ENCODE data around the gene ENTPD2. TPM values are rescaled to one million over a fixed set of nuclear protein-coding genes. Genes with fewer than 3 reads are reported as not detected.

The ENTPD2 gene
- total RNA-seq, 1 experiment from 2014 or later = 4.0 TPM

DNA sequence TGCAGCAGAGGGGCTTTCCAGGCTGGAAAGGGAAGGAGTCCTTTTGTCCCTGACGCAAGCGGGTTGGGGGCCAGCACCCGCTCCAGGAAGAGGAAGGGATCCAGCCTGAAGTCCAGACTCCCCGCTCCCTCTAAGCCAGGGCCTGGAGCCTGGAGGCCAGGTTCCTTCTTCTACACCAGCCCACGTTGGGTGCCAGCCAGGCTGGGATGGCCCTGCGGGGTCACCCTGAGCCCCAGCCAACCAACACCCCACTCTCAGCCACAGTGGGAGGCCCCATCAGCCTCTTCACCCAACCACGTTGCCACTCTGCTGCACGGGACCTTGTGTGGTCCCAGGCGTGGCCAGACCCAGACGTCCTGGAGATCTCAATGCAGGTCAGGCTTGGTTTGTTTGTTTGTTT, 21.0 kb downstream of the ENTPD2 start:
- Histone ChIP-seq H4K5ac (ENCODE audit: insufficient read length, low read depth, low read length) (no peak overlapping the region), H4K91ac (ENCODE audit: insufficient read length, low read depth, low read length) (no peak overlapping the region), H2BK120ac (ENCODE audit: low read depth, low read length, poor library complexity, severe bottlenecking) (no peak overlapping the region), H3K14ac (ENCODE audit: insufficient read depth, low read length) (no peak overlapping the region), H3K23me2 (ENCODE audit: insufficient read length, low read depth, low read length, poor library complexity, severe bottlenecking) (peaks cover 3% of the 10 kb centered on the region), H3K79me1 (ENCODE audit: insufficient read depth, low read depth, low read length, poor library complexity, severe bottlenecking) (no peaks in the 10 kb centered on the region), H3K56ac (ENCODE audit: insufficient read length, low read depth, low read length) (no peak overlapping the region), H2AK5ac (ENCODE audit: insufficient read length, low read length) (no peak overlapping the region), H3K9ac (ENCODE audit: extremely low read depth, insufficient read length, low read length) (no peak overlapping the region), H2BK12ac (ENCODE audit: insufficient read length, low read depth, low read length) (no peak overlapping the region), H3K27me3 (ENCODE audit: insufficient read depth, low read length) (no peaks in the 10 kb centered on the region), H2AFZ (ENCODE audit: low read length) (no peak overlapping the region), H2BK15ac (ENCODE audit: low read depth, low read length) (no peak overlapping the region), H3K79me2 (ENCODE audit: insufficient read depth, low read length) (no peaks in the 10 kb centered on the region), H2BK5ac (ENCODE audit: insufficient read length, low read length) (no peak overlapping the region), H3K27ac (ENCODE audit: insufficient read length, low read depth, low read length) (no peak overlapping the region), H4K20me1 (ENCODE audit: control insufficient read depth, insufficient read depth, insufficient read length) (peaks cover 2% of the 10 kb centered on the region), H3T11ph (ENCODE audit: low read length) (no peak overlapping the region), H3K4ac (ENCODE audit: low read depth, low read length) (no peak overlapping the region), H3K9me3 (ENCODE audit: control insufficient read depth, low read depth, low read length) (no peaks in the 10 kb centered on the region), H3K4me1 (ENCODE audit: insufficient read depth, low read length) (no peaks in the 10 kb centered on the region), H2BK20ac (ENCODE audit: low read depth, low read length, poor library complexity, severe bottlenecking) (no peak overlapping the region), H3K4me2 (ENCODE audit: insufficient read depth, insufficient read length, low read length) (no peak overlapping the region), H4K8ac (replicated peaks; ENCODE audit: insufficient read length, low read depth, low read length) (no peak overlapping the region), H3K18ac (ENCODE audit: insufficient read length, low read depth, low read length) (no peak overlapping the region), H3K23ac (ENCODE audit: insufficient read length, low read depth, low read length) (no peak overlapping the region)
- Mint-ChIP-seq H3K9me3 (no peaks in the 10 kb centered on the region), H3K4me1 (peaks cover 0 to 4% of the 10 kb centered on the region in 2 experiments; a peak in 2 of 4 replicates), H3K27me3 (ENCODE audit: low read depth) (peaks cover 30% of the 10 kb centered on the region), H3K4me3 (no peak overlapping the region), H3K36me3 (ENCODE audit: insufficient read depth in 1 of 3, low read depth in 3 of 3) (peaks cover 0 to 3% (median 0%) of the 10 kb centered on the region in 3 experiments; a peak in 1 of 7 replicates), H3K27ac (no peak overlapping the region)
- DNase-seq = no peak
- TF ChIP-seq, protein P1, sequence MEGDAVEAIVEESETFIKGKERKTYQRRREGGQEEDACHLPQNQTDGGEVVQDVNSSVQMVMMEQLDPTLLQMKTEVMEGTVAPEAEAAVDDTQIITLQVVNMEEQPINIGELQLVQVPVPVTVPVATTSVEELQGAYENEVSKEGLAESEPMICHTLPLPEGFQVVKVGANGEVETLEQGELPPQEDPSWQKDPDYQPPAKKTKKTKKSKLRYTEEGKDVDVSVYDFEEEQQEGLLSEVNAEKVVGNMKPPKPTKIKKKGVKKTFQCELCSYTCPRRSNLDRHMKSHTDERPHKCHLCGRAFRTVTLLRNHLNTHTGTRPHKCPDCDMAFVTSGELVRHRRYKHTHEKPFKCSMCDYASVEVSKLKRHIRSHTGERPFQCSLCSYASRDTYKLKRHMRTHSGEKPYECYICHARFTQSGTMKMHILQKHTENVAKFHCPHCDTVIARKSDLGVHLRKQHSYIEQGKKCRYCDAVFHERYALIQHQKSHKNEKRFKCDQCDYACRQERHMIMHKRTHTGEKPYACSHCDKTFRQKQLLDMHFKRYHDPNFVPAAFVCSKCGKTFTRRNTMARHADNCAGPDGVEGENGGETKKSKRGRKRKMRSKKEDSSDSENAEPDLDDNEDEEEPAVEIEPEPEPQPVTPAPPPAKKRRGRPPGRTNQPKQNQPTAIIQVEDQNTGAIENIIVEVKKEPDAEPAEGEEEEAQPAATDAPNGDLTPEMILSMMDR (conservative IDR thresholded peaks at IDR 0.05) = no peak
- WGBS (ENCODE audit: extremely low coverage, insufficient read length, low lambda C conversion rate) = no CpG with 5 or more reads among the region's 10 CpGs

Measured in H9 (cell line).